GM21515 (cell line): ENCODE measurements around the gene IGSF9B.
A peak's percentile ranks its signal among the peaks of the same experiment; 100 is the strongest.

Experiments
- ATAC-seq: cut with Tn5 transposase; IDR thresholded peaks from one replicate; pipeline ENCODE4 v1.9.1; 2021; ENCODE audit not compliant: unreplicated experiment

The IGSF9B gene

GRCh38 chr11:133902506-133902905 is 54.3 kb downstream of the IGSF9B start:
- ATAC-seq, result no peak

- no peak for ATAC-seq
Measured at GRCh38 chr11:133901999-133902398, 54.8 kb downstream of the IGSF9B start.

- no peak for ATAC-seq
Measured at GRCh38 chr11:133901316-133901715, 55.5 kb downstream of the IGSF9B start.

DNA sequence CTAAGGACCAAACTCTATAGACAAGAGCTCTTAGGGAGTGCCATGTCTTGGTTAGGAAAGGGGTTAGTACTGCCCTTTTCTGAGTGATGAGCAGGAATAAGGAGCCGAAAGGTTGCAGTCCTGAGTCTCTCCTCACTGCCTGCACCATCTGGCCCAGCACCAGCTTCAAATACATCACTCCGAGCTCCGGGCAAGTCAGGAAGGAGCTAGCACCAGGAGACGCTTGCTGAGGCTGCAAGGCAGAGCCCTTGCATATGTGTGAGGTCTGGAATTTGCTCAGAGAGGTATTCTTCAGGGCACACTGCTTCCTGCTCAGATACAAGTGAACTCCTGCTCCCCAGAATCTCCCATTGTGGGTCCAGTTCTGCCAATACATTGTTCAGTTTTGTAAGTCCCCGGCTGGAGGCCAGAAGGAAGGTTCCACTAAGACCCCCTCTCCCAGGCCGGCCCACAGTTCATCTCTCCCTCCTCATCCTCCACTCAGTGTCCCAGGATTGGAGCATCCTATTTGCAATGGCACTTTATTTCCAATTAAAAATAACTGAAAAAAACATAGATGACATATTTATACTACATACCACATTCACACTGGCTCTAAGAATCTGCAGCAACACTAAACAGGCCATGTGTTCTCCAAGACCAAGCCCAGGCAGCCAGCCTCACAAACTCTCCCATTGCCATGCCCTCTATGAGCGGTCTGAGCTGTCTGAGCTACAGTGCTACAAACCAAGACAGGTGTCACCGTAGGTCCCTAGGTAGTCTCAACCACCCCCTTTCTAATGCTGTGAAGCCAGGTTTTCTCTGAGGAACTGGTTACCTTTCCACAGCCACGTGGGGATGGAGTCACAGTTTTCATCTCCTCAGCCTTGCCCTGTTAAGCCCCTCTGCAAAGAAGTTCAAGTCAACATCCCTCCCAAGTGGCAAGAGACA is 56.3 kb downstream of the IGSF9B start:
- ATAC-seq, result no peak

GRCh38 chr11:133898770-133899115 is 58.0 kb downstream of the IGSF9B start:
- ATAC-seq, result no peak

GRCh38 chr11:133898031-133898769 is 58.6 kb downstream of the IGSF9B start:
- ATAC-seq, result peak; percentile 47

DNA sequence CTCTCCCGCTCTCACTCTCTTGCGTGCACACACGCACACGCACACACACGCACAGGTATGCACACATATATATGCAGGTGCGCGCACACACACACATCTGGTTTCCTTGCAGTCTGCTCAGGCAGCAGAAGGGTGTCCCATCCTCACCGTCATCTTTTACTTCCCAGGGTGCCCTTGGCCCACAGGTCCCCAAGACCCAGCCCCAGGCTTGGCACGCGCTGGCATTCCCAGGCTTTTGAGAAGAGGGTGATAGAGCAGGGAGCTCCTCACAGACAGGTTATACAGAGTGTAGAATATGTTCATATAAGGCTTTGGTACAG is 59.5 kb downstream of the IGSF9B start:
- ATAC-seq, result no peak

GRCh38 chr11:133896642-133897330 is 60.0 kb downstream of the IGSF9B start:
- ATAC-seq, result no peak

GRCh38 chr11:133896028-133896427 is 60.7 kb downstream of the IGSF9B start:
- ATAC-seq, result peak; percentile 42

DNA sequence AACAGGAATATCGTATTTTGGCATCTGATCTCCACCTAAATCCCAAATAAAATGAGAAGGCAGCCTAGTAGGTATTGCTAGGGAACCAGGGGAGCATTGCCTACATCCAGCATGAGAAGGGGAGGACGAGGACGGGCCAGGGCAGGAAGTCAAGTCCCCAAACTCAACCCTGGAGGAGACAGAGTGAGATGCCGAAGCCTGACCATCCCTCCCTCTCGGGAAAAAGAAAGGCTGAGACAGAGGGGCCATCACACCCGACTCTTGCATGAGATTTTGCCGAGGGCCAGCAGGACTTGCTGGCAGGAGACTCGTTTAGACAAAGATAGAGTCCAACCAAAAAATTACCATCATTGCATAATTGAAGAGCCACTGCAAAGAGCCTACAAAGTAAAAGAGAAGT is 61.2 kb downstream of the IGSF9B start:
- peak; percentile 19 for ATAC-seq

DNA sequence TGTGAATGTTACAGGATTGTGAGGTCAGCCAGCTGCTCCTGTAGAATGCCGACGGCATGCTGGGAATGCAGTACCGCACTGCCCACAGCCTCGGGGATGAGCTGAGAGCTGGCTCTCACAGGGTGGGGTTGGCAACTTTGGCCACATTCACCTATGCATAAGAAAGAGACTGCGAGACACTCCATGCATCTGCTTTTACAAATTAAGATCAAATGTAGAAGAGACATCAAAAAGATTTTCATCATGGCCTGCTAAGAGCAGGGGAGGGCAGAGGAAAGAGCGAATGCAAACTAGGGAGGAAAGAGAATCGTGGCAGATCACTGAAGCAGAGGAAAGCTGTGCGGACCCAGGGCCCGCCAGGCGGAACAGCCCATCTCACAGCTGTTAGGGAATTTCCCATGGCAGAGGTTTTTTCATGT is 61.7 kb downstream of the IGSF9B start:
- ATAC-seq, result peak; percentile 63

DNA sequence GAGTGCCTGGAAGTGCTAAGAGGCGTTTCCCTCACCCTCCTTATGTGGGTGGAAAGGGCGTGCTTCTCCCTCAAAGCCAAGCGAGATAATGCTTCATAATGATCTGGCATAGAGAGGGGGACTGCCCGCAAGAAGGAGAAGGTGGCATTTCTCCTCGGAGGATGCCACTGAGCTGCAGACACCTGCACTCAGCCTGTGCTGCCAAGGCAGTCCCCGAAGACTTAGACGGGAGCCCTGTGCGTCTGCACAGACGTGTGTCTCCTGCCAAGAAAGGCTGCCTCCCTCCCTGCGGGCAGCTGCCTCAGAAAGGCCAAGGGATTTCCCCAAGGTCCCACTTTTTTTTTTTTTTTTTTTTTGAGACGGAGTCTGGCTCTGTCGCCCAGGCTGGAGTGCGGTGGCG is 63.4 kb downstream of the IGSF9B start:
- no peak for ATAC-seq

- ATAC-seq, result no peak
Measured at GRCh38 chr11:133892584-133893380, 64.0 kb downstream of the IGSF9B start.

DNA sequence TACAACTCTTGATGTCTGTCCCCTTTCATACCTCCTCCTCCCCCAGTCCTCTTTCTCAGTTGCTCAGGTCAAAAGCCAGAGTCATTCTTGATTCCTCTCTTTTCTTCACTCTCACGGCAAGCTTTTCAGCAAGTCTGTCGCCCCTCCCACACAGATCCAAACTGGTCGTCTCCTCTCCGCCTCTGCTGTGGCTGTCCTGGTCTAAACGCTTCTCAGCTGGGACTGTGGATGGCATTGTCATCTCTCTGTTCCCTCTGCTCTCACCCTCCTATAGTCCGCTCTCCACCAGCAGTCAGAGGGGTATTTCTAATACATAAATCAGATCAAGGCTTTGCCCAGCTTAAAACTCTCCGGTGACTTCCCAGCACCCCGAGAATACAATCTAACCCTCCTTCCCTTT is 64.6 kb downstream of the IGSF9B start:
- no peak for ATAC-seq

- no peak for ATAC-seq
Measured at GRCh38 chr11:133889893-133890292, 66.9 kb downstream of the IGSF9B start.

GRCh38 chr11:133889188-133889587 is 67.6 kb downstream of the IGSF9B start:
- no peak for ATAC-seq

DNA sequence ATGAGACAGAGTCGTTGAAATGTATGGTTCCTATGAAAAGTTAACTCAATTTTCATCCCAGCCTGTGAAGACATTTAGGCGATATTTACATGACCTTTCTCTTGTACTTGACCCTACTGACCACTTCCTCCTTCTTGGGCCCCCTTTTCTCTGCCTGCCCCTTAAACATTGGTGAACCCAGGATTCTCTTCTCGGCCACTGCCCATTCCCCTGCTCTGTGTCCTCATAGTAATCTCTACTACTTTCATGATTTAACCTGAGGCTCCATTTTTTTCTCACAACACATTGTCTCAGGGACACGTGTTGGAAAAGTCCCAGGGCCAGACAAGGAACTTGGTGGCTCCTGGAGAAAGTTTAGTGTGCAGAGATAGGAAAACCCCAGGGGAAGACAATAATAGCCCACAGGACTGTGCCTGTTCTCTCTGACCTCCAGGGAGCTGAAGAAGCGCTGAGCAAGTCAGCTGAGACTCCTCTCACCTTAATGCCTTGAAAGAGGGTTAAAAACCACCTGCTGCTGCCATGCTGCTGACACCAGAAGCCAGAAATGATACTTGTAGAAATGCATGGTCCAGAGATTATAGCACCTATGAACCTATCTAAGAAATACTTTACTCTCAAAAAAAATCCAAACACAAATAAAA is 69.0 kb downstream of the IGSF9B start:
- no peak for ATAC-seq

DNA sequence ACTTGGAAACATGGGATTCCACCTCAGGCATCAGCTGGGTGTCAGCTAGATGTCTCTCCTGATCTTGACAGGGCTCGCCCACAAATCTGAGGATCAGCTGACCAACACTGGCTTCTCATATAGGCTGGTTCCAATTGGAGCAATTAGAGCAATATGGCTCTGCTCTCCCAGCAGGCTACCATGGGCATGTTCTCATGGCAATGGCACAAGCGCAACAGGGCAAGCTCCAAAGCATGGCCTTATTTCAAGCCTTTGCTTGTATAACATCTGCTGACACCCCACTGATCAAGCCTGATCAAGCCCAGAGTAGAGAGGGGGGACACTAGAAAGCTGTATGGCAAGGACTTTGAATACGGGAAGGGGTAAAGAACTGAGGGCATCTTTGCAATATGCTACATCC is 70.7 kb downstream of the IGSF9B start:
- ATAC-seq, result no peak

- no peak for ATAC-seq
Measured at GRCh38 chr11:133872160-133872559, 84.6 kb downstream of the IGSF9B start.

- no peak for ATAC-seq
Measured at GRCh38 chr11:133867456-133867855, 89.3 kb downstream of the IGSF9B start.
